Measurements from ENCODE around the gene KRTAP19-1. TPM values are rescaled to one million over a fixed set of nuclear protein-coding genes. Genes with fewer than 3 reads are reported as not detected.
"Not testable (repeated sequence)": the region's sequence is repeated elsewhere in the genome, so short reads cannot be mapped to it uniquely, and the experiment has no call there.

Gene KRTAP19-1
- not detected in 2 replicates for total RNA-seq

GRCh38 chr21:30480145-30480544 lies at the start of gene KRTAP19-1:
Gene KRTAP19-1, minus strand, starts transcription at chr21:30480367. Its CDS starts 50 bp downstream, at chr21:30480317.
- no peak for DNase-seq (ENCODE audit: extremely low read depth, low read depth, low spot score)

GRCh38 chr21:30518876-30519275 lies 38.7 kb upstream of the KRTAP19-1 start:
- no peak for DNase-seq (ENCODE audit: extremely low read depth, low read depth, low spot score)

GRCh38 chr21:30515681-30516080 lies 35.5 kb upstream of the KRTAP19-1 start:
- DNase-seq (ENCODE audit: extremely low read depth, low read depth, low spot score): no peak

GRCh38 chr21:30505621-30506205 lies 25.5 kb upstream of the KRTAP19-1 start:
- DNase-seq (ENCODE audit: extremely low read depth, low read depth, low spot score): not testable (repeated sequence)

GRCh38 chr21:30502041-30502440 lies 21.9 kb upstream of the KRTAP19-1 start, which contains the start of gene KRTAP19-5:
Gene KRTAP19-5, minus strand, starts transcription at chr21:30502141. Its CDS starts 51 bp downstream, at chr21:30502090.
- DNase-seq (ENCODE audit: extremely low read depth, low read depth, low spot score): no peak

- DNase-seq (ENCODE audit: extremely low read depth, low read depth, low spot score): no peak
Measured at GRCh38 chr21:30497065-30497464, 16.9 kb upstream of the KRTAP19-1 start, which contains the start of gene KRTAP19-4. Gene KRTAP19-4, minus strand, starts transcription at chr21:30497165. Its CDS starts 55 bp downstream, at chr21:30497110.

- DNase-seq (ENCODE audit: extremely low read depth, low read depth, low spot score): no peak
Measured at GRCh38 chr21:30491963-30492428, 11.8 kb upstream of the KRTAP19-1 start, which contains the start of gene KRTAP19-3. Gene KRTAP19-3, minus strand, starts transcription at chr21:30492013. Its CDS starts 56 bp downstream, at chr21:30491957.

GRCh38 chr21:30487336-30487735 lies 7.2 kb upstream of the KRTAP19-1 start, which contains the start of gene KRTAP19-2:
Gene KRTAP19-2, minus strand, starts transcription at chr21:30487436. Its CDS starts 88 bp downstream, at chr21:30487348.
- DNase-seq (ENCODE audit: extremely low read depth, low read depth, low spot score): no peak

- no peak for DNase-seq (ENCODE audit: extremely low read depth, low read depth, low spot score)
Measured at GRCh38 chr21:30486180-30486579, 6.0 kb upstream of the KRTAP19-1 start.

- DNase-seq (ENCODE audit: extremely low read depth, low read depth, low spot score): no peak
Measured at GRCh38 chr21:30482130-30482529, 2.0 kb upstream of the KRTAP19-1 start.

- DNase-seq (ENCODE audit: extremely low read depth, low read depth, low spot score): no peak
Measured at GRCh38 chr21:30479259-30479658, 908 bp downstream of the KRTAP19-1 start.

- no peak for DNase-seq (ENCODE audit: extremely low read depth, low read depth, low spot score)
Measured at GRCh38 chr21:30478004-30478403, 2.2 kb downstream of the KRTAP19-1 start.

GRCh38 chr21:30468900-30469714 lies 11.1 kb downstream of the KRTAP19-1 start:
- no peak for DNase-seq (ENCODE audit: extremely low read depth, low read depth, low spot score)

- no peak for DNase-seq (ENCODE audit: extremely low read depth, low read depth, low spot score)
Measured at GRCh38 chr21:30463713-30464112, 16.5 kb downstream of the KRTAP19-1 start.

- no peak for DNase-seq (ENCODE audit: extremely low read depth, low read depth, low spot score)
Measured at GRCh38 chr21:30448514-30448913, 31.7 kb downstream of the KRTAP19-1 start.

GRCh38 chr21:30447056-30447455 lies 33.1 kb downstream of the KRTAP19-1 start:
- DNase-seq (ENCODE audit: extremely low read depth, low read depth, low spot score): no peak

- DNase-seq (ENCODE audit: extremely low read depth, low read depth, low spot score): no peak
Measured at GRCh38 chr21:30444204-30444603, 36.0 kb downstream of the KRTAP19-1 start.

GRCh38 chr21:30443226-30443625 lies 36.9 kb downstream of the KRTAP19-1 start:
- no peak for DNase-seq (ENCODE audit: extremely low read depth, low read depth, low spot score)

GRCh38 chr21:30439975-30440374 lies 40.2 kb downstream of the KRTAP19-1 start, which contains the start of gene KRTAP15-1:
Gene KRTAP15-1, plus strand, starts transcription at chr21:30440275. Its CDS starts 53 bp downstream, at chr21:30440328.
- DNase-seq (ENCODE audit: extremely low read depth, low read depth, low spot score): no peak

GRCh38 chr21:30437010-30437565 lies 43.1 kb downstream of the KRTAP19-1 start:
- no peak for DNase-seq (ENCODE audit: extremely low read depth, low read depth, low spot score)

- no peak for DNase-seq (ENCODE audit: extremely low read depth, low read depth, low spot score)
Measured at GRCh38 chr21:30434033-30434631, 46.0 kb downstream of the KRTAP19-1 start.
